NT2/D1 (cell line): Measurements from ENCODE around the gene ARIH2.

Experiments
- DNase-seq: peaks from one replicate; pipeline ENCODE4 v3.0.0-alpha.2; 2011; ENCODE audit warnings: low read depth, low spot score
- H3K27me3 ChIP-seq: 2 replicates; pipeline ENCODE4 v1.6.0; 2011; ENCODE audit warnings: mild to moderate bottlenecking; ENCODE audit not compliant: insufficient read length, insufficient read depth
- H3K36me3 ChIP-seq: 2 replicates; pipeline ENCODE4 v1.6.1; 2011; ENCODE audit warnings: mild to moderate bottlenecking, low read length, mixed read lengths; ENCODE audit not compliant: insufficient read depth, insufficient read length
- H3K4me1 ChIP-seq: 2 replicates; pipeline ENCODE4 v1.5.1; 2011; ENCODE audit not compliant: insufficient read depth, insufficient read length
- H3K4me3 ChIP-seq: 2 replicates; pipeline ENCODE4 v1.5.1; 2011; ENCODE audit warnings: low read depth; ENCODE audit not compliant: insufficient read length
- H3K9ac ChIP-seq: 2 replicates; pipeline ENCODE4 v1.6.0; 2011; ENCODE audit warnings: low read depth; ENCODE audit not compliant: insufficient read length
- H3K9me3 ChIP-seq: 2 replicates; pipeline ENCODE4 v1.5.1; 2011; ENCODE audit warnings: mild to moderate bottlenecking, low read length; ENCODE audit not compliant: insufficient read depth
- SUZ12 ChIP-seq: IDR thresholded peaks from 2 replicates; pipeline ENCODE4 v1.6.1; 2011; ENCODE audit not compliant: insufficient read length, insufficient read depth; ENCODE audit errors: extremely low read depth
- YY1 ChIP-seq: IDR thresholded peaks from 2 replicates; pipeline ENCODE4 v1.6.1; 2011; ENCODE audit not compliant: insufficient read length, insufficient read depth
- ZNF274 ChIP-seq: IDR thresholded peaks from 2 replicates; pipeline ENCODE4 v1.6.1; 2011; ENCODE audit warnings: mild to moderate bottlenecking, low read depth, low read length

The ARIH2 gene

DNA sequence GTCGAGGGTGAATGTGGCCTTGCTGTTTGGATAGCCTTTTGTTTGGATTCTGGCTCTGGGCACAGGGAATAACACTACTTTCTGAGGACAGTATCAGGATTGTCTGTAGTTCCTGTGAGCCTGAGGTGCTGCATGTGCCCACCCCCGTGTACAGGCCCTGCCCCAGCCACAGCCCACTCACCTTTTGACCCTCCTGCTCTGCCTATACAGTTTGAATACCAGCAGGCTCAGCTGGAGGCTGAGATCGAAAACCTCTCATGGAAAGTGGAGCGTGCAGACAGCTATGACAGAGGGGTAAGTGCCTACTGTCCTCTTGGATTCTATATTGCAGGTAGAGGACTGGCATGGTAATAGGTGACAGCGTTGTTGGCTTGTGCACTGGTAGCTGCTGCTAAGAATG is 64.0 kb downstream of the ARIH2 start:
- Histone ChIP-seq H3K36me3 (peaks cover 79% of the 10 kb centered on the region), H3K9me3 (no peaks in the 10 kb centered on the region), H3K4me1 (peaks cover 2% of the 10 kb centered on the region), H3K27me3 (no peaks in the 10 kb centered on the region), H3K9ac (no peak overlapping the region), H3K4me3 (no peak overlapping the region)
- no peak for DNase-seq
- TF ChIP-seq YY1 (no peak), ZNF274 (no peak), SUZ12 (no peak)

DNA sequence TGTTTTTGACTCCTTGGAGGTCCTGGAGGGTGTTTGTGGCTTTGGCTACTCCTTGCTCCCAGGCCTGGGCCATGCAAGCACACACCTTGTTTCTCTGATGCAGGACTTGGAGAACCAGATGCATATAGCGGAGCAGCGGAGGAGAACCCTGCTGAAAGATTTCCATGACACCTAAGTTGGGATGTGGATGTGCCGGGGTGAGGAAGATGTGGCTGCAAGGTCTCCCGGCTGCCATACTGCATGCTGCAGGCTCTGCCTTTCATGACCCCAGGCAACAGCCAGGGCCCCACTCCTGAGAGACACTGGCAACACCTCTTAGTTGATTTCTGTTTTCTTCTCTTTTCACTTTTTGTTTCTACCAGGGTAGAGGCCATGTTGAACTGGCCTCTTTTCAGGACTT is 64.5 kb downstream of the ARIH2 start:
- H3K9ac ChIP-seq, result no peak overlapping the region
- H3K36me3 ChIP-seq, result peaks cover 75% of the 10 kb centered on the region
- DNase-seq, result no peak
- H3K27me3 ChIP-seq, result no peaks in the 10 kb centered on the region
- no peak overlapping the region for H3K4me3 ChIP-seq
- H3K9me3 ChIP-seq, result no peaks in the 10 kb centered on the region
- H3K4me1 ChIP-seq, result peaks cover 2% of the 10 kb centered on the region
- TF ChIP-seq YY1 (no peak), ZNF274 (no peak), SUZ12 (no peak)

DNA sequence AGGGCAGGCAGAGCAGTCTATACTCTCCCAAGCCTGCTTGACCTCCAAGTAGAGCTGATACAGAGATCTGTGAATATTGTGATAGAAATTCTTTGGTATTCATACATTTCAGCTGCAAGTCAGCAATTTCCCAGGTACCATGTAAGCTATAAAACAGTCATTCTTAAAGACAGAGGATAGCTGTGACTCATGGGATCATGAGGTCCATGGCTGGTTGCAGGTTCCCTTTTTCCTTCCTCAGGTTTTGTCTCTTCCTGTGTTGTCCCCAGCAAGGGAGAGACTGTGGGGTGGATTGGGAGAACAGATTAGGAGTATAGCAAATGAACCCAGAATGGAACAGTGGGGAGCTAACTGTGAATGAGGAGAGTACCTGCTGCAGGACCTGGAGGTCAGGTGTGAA is 66.0 kb downstream of the ARIH2 start:
- TF ChIP-seq SUZ12, result no peak
- TF ChIP-seq YY1, result no peak
- TF ChIP-seq ZNF274, result no peak
- Histone ChIP-seq H3K4me3 (no peak overlapping the region), H3K36me3 (peaks cover 60% of the 10 kb centered on the region), H3K9me3 (no peaks in the 10 kb centered on the region), H3K9ac (no peak overlapping the region), H3K4me1 (peaks cover 5% of the 10 kb centered on the region), H3K27me3 (no peaks in the 10 kb centered on the region)
- DNase-seq, result no peak

DNA sequence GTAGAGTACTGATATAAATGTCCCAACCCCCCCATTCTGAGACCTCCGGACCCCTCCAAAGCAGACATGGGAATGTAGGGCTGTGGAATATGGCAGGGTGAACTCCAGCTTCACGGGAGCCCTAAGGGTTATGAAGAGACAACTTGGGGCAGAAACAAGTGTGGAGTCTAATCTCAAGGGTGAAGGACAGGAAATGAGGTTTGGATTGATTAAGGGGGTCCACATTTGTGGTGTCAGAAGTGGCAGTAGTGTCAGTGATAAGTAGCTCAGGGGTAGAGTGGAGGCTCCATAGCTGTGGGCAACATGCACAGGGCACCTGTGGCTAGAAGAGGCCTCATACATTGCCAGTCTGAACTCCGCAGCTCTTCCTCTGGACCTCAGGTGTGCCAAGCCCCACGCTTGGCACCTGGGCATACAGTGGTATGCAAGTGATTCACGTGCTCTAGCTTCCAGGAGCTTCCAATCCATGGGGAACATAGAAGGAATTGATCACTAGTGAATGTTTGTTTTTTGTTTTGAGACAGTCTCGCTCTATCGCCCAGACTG is 67.3 kb downstream of the ARIH2 start:
- Histone ChIP-seq H3K9ac (no peak overlapping the region), H3K27me3 (peaks cover 4% of the 10 kb centered on the region), H3K4me3 (no peak overlapping the region), H3K36me3 (peaks cover 49% of the 10 kb centered on the region), H3K9me3 (no peaks in the 10 kb centered on the region), H3K4me1 (peaks cover 5% of the 10 kb centered on the region)
- TF ChIP-seq YY1 (no peak), SUZ12 (no peak), ZNF274 (no peak)
- no peak for DNase-seq

DNA sequence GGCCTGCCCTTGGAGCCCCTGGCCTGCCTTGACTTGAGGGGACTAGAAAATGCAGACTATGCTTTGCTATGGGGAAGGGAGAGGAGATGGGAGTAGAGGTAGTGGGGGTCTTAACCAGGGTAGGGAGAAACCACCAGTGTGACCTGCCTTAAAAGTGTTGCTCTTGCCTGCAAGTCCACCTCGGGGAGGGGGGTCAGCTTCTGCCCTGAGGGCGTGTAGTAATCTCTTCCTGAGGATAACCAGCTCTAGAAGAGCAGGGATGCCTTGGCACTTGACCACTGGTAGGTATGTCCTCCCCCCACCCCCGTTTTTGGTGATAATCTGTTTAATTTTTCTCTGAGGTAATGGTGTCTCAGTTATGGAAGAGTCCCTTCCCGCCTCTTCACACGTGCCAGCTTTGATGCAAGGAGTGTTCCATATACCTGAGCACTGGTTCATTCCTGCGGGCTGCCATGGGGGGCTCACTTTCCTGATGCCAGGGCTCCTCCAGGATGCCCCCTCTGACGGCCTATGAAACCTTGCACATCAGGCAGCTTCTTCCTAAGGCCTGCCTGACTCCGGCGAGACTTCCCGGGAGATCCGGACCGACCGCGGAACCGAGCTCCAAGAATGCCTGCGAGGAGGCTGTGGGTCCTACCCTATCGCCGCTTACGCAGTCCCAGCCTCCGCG is 70.6 kb downstream of the ARIH2 start:
- H3K4me3 ChIP-seq, result peak overlapping the region; percentile 87
- no peak for DNase-seq
- TF ChIP-seq ZNF274 (no peak), SUZ12 (no peak), YY1 (no peak)
- H3K27me3 ChIP-seq, result peaks cover 4% of the 10 kb centered on the region
- no peaks in the 10 kb centered on the region for H3K9me3 ChIP-seq
- peaks cover 32% of the 10 kb centered on the region for H3K36me3 ChIP-seq
- H3K9ac ChIP-seq, result peak overlapping the region; percentile 95
- peaks cover 6% of the 10 kb centered on the region for H3K4me1 ChIP-seq

DNA sequence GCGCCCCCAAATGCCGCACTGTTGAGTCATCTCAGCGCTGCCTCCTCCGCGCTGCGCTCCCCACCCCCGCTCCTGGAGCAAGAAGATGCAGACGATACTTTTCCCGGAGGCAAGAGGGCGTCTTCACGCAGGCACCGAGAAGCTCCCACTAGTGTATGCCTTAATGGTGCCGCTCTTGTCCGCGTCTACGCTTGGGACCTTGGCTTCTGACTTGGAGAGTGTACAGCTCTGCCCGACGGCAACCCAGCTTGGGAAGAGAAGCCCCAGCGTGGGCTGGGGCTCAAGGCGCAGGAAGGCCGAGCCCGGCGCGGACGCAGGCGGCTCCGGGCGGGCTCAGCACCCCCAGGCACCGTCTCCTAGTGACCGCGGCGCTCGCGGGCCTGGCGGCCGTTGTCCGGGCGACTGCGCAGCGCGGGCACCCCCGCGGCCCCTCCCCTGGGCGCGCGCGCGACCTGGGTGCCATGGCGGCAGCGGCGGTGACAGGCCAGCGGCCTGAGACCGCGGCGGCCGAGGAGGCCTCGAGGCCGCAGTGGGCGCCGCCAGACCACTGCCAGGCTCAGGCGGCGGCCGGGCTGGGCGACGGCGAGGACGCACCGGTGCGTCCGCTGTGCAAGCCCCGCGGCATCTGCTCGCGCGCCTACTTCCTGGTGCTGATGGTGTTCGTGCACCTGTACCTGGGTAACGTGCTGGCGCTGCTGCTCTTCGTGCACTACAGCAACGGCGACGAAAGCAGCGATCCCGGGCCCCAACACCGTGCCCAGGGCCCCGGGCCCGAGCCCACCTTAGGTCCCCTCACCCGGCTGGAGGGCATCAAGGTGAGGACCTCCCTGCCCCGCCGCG is 71.4 kb downstream of the ARIH2 start, which contains the start of gene P4HTM:
Gene P4HTM, plus strand, starts transcription at position 446 of the 840 bp plus-strand sequence. Its CDS starts 16 bp downstream, at position 462.
- peak; percentile 81 for DNase-seq
- TF ChIP-seq YY1, result peak; percentile 23
- TF ChIP-seq SUZ12, result no peak
- TF ChIP-seq ZNF274, result no peak
- H3K4me3 ChIP-seq, result peak within 1 kb of the TSS; percentile 87
- peaks cover 4% of the 10 kb centered on the region for H3K27me3 ChIP-seq
- H3K9me3 ChIP-seq, result no peaks in the 10 kb centered on the region
- peak within 1 kb of the TSS; percentile 95 for H3K9ac ChIP-seq
- peaks cover 6% of the 10 kb centered on the region for H3K4me1 ChIP-seq
- peaks cover 27% of the 10 kb centered on the region for H3K36me3 ChIP-seq

DNA sequence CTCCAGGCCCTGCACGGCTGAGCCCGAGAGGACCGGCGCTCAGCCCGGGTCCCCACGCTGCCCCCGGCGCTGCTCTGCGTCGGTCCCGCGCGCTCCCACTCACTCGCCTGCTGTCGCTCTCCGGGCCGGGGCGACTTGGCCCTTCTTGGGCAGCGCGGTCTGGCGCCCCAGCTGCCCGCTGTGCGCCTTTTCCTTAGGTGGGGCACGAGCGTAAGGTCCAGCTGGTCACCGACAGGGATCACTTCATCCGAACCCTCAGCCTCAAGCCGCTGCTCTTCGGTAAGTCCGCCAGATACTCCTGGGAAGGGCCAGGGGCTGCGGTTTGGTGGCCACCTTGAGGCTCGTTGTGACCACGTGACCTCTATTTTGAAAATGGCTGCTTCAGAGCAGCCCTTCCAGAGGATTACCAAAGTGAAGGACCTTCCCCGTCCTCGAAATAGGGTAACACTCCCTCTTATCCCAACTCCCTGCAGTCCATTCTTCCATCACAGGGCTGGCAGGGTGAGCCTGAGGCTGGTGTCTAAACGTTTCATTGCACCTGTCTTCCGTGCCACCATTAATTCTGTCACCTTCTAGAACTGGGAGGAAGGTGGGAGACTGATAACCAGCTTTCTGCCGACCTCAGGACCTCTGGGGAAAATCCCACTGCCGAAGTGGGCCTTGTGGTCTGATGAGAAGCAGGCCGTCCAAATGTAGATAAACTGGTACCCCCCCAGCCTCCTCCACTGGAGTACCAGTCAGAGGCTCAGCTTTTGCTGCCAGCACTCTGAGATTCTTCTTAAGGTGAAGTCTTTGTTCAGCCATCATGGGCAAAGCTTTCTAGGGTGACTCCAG is 72.2 kb downstream of the ARIH2 start:
- H3K4me3 ChIP-seq, result peak overlapping the region; percentile 87
- H3K9me3 ChIP-seq, result no peaks in the 10 kb centered on the region
- peak overlapping the region; percentile 95 for H3K9ac ChIP-seq
- no peak for DNase-seq
- H3K27me3 ChIP-seq, result peaks cover 4% of the 10 kb centered on the region
- TF ChIP-seq YY1 (peak; percentile 39), ZNF274 (no peak)
- peaks cover 19% of the 10 kb centered on the region for H3K36me3 ChIP-seq
- H3K4me1 ChIP-seq, result peaks cover 6% of the 10 kb centered on the region
